K562 treated with DMSO at 1 percent for 12 hours (cell line): ENCODE measurements around the gene TGFBR1. TPM values are rescaled to one million over a fixed set of nuclear protein-coding genes. Genes with fewer than 3 reads are reported as not detected.

Source experiments
- total RNA-seq: library from RNA; unstranded; fragments of 300-600 nt; gene quantifications from 2 replicates; pipeline ENCODE4 v1.2.3, GENCODE V29; 2022; ENCODE audit not compliant: insufficient read depth

TGFBR1 gene
- total RNA-seq: 8.2 and 30.6 TPM in 2 replicates

GRCh38 chr9:99104459-99105151 is at the start of gene TGFBR1:
Gene TGFBR1 (plus strand): TSS chr9:99105113. CDS start chr9:99105206, 93 bp downstream.

Other genes starting within 250 kb of the TGFBR1 start
- gene COL15A1, start 161.2 kb upstream of the TGFBR1 start, total RNA-seq: 4.3 and 14.1 TPM in 2 replicates
- gene ALG2, start 116.8 kb downstream of the TGFBR1 start, total RNA-seq: 24.2 and 38.0 TPM in 2 replicates
- gene SEC61B, start 117.2 kb downstream of the TGFBR1 start, total RNA-seq: 448 and 511 TPM in 2 replicates